GM18511 (cell line): Measurements from ENCODE around the gene OBSCN.

Experiments
- ATAC-seq: cut with Tn5 transposase; IDR thresholded peaks from one replicate; pipeline ENCODE4 v1.9.1; 2021; ENCODE audit warnings: mild to moderate bottlenecking, moderate library complexity; ENCODE audit not compliant: unreplicated experiment

OBSCN gene

GRCh38 chr1:228286505-228287417 is 78.9 kb downstream of the OBSCN start:
- no peak for ATAC-seq

DNA sequence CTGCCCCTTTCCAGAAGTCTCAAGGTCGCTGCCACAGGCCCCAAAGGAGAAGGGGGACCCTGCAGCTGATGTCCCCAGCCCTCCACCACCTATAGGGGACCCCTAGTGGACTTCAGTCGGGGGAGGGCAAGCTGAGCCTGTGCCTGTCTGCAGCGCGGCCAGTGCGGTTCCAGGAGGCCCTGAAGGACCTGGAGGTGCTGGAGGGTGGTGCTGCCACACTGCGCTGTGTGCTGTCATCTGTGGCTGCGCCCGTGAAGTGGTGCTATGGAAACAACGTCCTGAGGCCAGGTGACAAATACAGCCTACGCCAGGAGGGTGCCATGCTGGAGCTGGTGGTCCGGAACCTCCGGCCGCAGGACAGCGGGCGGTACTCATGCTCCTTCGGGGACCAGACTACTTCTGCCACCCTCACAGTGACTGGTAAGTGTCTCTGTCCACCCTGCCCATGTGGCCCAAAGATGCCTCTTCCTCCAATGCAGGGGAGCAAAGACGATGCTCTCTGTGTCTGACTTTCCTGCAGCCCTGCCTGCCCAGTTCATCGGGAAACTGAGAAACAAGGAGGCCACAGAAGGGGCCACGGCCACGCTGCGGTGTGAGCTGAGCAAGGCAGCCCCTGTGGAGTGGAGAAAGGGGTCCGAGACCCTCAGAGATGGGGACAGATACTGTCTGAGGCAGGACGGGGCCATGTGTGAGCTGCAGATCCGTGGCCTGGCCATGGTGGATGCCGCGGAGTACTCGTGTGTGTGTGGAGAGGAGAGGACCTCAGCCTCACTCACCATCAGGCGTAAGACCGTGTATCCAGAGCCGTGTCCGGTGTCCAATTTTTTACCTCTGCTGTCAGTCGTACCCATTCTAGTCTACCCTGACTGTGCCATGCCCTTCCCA is 79.9 kb downstream of the OBSCN start:
- no peak for ATAC-seq

DNA sequence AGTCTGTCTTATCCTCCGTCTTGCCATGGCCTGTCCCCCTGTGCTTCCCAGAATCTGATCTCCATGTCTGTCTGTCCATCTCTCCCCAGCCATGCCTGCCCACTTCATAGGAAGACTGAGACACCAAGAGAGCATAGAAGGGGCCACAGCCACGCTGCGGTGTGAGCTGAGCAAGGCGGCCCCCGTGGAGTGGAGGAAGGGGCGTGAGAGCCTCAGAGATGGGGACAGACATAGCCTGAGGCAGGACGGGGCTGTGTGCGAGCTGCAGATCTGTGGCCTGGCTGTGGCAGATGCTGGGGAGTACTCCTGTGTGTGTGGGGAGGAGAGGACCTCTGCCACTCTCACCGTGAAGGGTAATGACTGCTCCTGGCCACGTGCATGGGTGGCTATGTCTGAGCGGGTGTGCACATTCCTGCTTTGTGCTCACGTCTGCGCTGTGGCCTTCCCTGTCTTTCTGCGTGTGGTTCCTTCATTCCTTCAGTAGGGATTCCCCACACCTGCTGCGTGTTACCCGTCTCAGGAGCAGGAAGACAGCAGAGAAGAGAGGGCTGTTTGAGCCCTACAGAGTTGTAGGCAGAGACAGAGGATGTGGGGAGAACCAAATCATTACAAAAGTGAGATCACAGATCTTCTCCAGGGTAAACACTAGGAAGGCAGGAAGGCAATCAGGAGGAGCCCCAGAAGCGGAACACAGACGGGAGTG is 80.8 kb downstream of the OBSCN start:
- ATAC-seq: no peak

- ATAC-seq: no peak
These were observed 81.5 kb downstream of the OBSCN start for GRCh38 chr1:228289239-228289849.

GRCh38 chr1:228289996-228290881 is 82.4 kb downstream of the OBSCN start:
- ATAC-seq: no peak

DNA sequence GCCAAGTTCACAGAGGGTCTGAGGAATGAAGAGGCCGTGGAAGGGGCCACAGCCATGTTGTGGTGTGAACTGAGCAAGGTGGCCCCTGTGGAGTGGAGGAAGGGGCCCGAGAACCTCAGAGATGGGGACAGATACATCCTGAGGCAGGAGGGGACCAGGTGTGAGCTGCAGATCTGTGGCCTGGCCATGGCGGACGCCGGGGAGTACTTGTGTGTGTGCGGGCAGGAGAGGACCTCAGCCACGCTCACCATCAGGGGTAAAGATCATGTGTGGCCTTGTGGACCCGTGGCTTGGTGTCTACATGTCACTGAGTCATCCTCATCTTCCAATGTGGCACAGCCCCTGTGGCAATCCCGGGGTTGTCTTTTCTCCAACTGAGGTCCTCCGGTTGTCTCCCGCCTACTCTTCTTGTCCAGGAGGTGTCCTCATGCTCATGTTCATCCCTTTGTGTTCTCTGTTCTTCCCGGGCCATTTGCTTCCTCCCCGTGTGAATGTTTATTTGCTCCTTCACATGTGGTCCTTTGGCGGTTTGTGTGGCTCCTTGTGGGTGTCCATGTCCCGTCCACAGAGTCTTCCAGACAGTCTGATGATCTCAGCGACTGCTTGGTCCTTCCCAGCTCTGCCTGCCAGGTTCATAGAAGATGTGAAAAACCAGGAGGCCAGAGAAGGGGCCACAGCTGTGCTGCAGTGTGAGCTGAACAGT is 84.2 kb downstream of the OBSCN start:
- ATAC-seq: no peak

- ATAC-seq: no peak
These were observed 84.7 kb downstream of the OBSCN start for GRCh38 chr1:228292609-228292911.

GRCh38 chr1:228293393-228293792 is 85.5 kb downstream of the OBSCN start:
- ATAC-seq: no peak

DNA sequence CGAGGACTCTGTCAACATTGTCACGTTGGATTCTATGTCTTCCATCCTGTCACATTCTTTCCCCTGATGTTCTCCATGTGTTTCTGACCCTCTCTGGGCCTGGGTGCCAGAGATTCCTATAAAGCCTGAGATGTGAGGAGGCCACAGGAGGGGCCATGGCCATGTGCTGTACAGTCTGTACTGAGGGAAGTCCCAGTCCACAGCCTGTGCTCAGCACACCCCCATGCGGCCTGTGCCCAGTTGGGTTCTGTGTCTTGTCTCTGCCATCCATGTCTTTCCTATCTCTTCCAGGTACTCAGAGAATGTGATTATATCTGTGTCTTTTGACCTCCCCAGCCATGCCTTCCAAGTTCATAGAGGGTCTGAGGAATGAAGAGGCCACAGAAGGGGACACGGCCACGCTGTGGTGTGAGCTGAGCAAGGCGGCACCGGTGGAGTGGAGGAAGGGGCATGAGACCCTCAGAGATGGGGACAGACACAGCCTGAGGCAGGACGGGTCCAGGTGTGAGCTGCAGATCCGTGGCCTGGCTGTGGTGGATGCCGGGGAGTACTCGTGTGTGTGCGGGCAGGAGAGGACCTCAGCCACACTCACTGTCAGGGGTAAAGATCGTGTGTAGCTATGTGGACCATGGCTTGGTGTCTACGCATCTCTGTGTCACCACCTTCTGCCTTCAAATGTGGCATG is 86.1 kb downstream of the OBSCN start:
- no peak for ATAC-seq

DNA sequence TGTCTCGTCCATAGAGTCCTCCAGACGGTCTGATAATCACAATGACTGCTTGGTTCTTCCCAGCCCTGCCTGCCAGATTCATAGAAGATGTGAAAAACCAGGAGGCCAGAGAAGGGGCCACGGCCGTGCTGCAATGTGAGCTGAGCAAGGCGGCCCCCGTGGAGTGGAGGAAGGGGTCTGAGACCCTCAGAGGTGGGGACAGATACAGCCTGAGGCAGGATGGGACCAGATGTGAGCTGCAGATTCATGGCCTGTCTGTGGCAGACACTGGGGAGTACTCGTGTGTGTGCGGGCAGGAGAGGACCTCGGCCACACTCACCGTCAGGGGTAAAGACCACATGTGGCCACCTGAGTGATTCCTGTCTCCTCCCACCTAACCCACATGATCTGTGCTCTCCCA is 86.9 kb downstream of the OBSCN start:
- no peak for ATAC-seq

GRCh38 chr1:228295201-228295600 is 87.4 kb downstream of the OBSCN start:
- no peak for ATAC-seq

GRCh38 chr1:228295981-228296380 is 88.1 kb downstream of the OBSCN start:
- no peak for ATAC-seq

DNA sequence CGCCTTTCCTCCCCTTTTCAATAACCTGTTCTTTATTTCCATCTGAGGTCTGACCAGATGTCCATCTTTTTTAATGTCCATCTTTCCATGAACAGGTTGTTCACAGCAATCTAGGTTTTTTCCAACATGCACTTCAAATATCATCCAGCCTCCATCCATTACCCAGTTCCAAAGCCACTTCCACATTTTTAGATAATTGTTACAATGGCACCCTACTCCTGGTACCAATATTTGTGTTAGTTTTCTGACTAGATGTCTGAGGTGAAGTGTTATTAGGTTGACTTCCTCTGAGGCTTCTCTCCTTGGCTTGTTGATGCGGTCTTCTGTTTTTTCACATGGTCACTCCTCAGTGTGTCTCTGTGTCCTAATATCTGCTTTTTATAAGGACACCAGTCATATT is 89.4 kb downstream of the OBSCN start:
- ATAC-seq: no peak

DNA sequence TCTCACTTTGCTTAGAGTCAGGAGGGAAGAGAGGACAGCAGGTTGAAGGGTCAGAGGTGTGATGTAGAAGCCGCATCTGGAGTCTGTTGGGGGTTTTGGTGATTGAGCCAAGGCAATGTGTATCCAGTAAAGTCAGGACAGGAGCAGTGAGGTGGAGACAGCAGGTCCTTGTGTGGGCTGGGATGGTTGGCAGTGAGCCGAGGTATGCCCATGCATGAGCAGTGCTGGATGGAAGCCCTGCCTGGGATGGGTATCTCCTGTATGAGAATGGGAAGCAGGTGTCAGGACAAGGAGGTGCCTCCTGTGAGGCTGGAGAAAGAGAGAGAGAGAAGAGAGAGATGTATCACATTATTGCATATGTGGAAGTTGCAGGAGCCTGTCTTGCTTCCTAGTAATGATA is 90.0 kb downstream of the OBSCN start:
- ATAC-seq: no peak

DNA sequence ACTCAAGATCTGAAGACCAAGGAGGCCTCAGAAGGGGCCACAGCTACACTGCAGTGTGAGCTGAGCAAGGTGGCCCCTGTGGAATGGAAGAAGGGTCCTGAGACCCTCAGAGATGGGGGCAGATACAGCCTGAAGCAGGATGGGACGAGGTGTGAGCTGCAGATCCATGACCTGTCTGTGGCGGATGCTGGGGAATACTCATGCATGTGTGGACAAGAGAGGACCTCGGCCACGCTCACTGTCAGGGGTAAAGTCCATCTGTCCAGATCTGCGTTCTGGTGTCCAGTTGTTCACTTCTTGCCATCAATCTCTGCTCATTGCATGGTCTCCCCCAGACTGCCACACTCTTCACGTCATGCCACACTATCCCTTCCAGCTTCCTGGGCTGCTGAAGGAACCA is 90.6 kb downstream of the OBSCN start:
- no peak for ATAC-seq

DNA sequence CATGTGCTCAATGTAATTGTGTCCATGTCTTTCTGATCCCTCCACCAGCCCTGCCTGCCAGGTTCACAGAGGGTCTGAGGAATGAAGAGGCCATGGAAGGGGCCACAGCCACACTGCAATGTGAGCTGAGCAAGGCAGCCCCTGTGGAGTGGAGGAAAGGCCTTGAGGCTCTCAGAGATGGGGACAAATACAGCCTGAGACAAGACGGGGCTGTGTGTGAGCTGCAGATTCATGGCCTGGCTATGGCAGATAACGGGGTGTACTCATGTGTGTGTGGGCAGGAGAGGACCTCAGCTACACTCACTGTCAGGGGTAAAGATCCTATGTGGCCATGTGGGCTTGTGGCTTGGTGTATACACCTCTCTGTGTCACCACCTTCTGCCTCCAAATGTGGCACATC is 91.4 kb downstream of the OBSCN start:
- no peak for ATAC-seq

GRCh38 chr1:228299901-228300300 is 92.1 kb downstream of the OBSCN start:
- ATAC-seq: no peak

GRCh38 chr1:228302086-228302485 is 94.2 kb downstream of the OBSCN start:
- no peak for ATAC-seq

- ATAC-seq: no peak
These were observed 95.8 kb downstream of the OBSCN start for GRCh38 chr1:228303596-228303995.
